OCI-LY1 (cell line): ENCODE results near the gene ESF1.

Experiments
- EZH2 ChIP-seq: fragments of 200-600 bp; sonication (generic), shearing (Covaris generic); IDR thresholded peaks from 2 replicates; pipeline ENCODE4 v1.8.0; 2017; ENCODE audit warnings: borderline replicate concordance, mixed run types, mild to moderate bottlenecking, antibody characterized with exemption, low read length, moderate library complexity, mixed read lengths
- TF ChIP-seq, protein P1 (sequence below): fragments of 200-600 bp; sonication (generic), shearing (Covaris generic); IDR thresholded peaks from 2 replicates; pipeline ENCODE4 v1.5.1; 2017; ENCODE audit warnings: mild to moderate bottlenecking, antibody characterized with exemption, low read length, moderate library complexity, mixed read lengths

DNA sequence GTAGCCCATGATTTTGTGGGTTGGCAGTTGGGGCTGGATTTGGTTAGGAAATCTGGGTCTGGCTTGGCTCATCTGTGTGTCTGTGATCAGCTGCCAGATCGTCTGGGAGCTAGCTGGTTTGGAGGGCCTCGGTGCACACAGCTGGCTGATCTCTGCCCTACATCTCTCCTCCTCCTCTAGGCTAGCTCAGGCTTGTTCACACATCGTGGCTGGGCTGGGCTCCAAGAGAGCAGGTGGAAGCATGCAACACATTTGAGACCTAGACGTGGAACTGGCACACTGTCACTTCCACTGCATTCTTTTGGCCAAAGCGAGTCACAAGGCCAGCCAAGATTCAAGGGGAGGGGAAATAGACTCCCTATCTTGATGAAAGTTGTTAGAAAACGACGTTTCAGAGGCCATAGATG is 16.0 kb upstream of the ESF1 start:
- TF ChIP-seq, protein P1, sequence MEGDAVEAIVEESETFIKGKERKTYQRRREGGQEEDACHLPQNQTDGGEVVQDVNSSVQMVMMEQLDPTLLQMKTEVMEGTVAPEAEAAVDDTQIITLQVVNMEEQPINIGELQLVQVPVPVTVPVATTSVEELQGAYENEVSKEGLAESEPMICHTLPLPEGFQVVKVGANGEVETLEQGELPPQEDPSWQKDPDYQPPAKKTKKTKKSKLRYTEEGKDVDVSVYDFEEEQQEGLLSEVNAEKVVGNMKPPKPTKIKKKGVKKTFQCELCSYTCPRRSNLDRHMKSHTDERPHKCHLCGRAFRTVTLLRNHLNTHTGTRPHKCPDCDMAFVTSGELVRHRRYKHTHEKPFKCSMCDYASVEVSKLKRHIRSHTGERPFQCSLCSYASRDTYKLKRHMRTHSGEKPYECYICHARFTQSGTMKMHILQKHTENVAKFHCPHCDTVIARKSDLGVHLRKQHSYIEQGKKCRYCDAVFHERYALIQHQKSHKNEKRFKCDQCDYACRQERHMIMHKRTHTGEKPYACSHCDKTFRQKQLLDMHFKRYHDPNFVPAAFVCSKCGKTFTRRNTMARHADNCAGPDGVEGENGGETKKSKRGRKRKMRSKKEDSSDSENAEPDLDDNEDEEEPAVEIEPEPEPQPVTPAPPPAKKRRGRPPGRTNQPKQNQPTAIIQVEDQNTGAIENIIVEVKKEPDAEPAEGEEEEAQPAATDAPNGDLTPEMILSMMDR, result no peak
- TF ChIP-seq EZH2, result no peak
